HCT116 (cell line): ENCODE results near the gene WTAP. TPM values are rescaled to one million over a fixed set of nuclear protein-coding genes. Genes with fewer than 3 reads are reported as not detected.

Source experiments
- ATAC-seq: fragments of 200-7000 bp; cut with Tn5 transposase; 2 replicates; pipeline ENCODE4 v1.9.1; 2020; ENCODE audit warnings: mild to moderate bottlenecking, moderate library complexity
- BruUV-seq: library from RNA; stranded (reverse); fragments of 400-500 nt; replicated peaks from 2 replicates; lab custom pipeline; 2021; lab: Mats Ljungman, UMichigan
- CTCF ChIA-PET: fragments of 300-600 bp; sonication (Branson Sonifier 250); formaldehyde crosslinking; loops from one replicate; lab custom pipeline; 2021; ENCODE audit warnings: antibody characterized with exemption; lab: Charles Lee
- POLR2A ChIA-PET: fragments of 300-600, 350-600 bp; sonication (Branson Sonifier 250); formaldehyde crosslinking; loops from one replicate; lab custom pipeline; 2021; ENCODE audit warnings: antibody characterized with exemption; lab: Charles Lee
- RAD21 ChIA-PET, 2 experiments: fragments of 300-600 bp; sonication (Branson Sonifier 250); formaldehyde crosslinking; loops; one replicate each; lab custom pipeline; 2023; ENCODE audit warnings: low total read pairs in 2 of 2; ENCODE audit not compliant: uncharacterized antibody in 2 of 2, unreplicated experiment in 2 of 2, low non-redundant PET in 1 of 2; lab: Charles Lee
- DNase-seq: peaks from one replicate; pipeline ENCODE4 v3.0.0-alpha.2; 2010; ENCODE audit warnings: low read depth, low spot score
- H2AFZ ChIP-seq: fragments of 200-600 bp; shearing (Covaris generic), sonication (generic); 2 replicates; pipeline ENCODE4 v1.6.1; 2017; ENCODE audit warnings: low read depth, mixed run types, mixed read lengths, antibody characterized with exemption, low read length; ENCODE audit not compliant: poor library complexity, severe bottlenecking
- H3K27ac ChIP-seq: 2 replicates; pipeline ENCODE4 v1.5.1; 2012; ENCODE audit warnings: low read depth, low read length
- H3K27me3 ChIP-seq: fragments of 200-600 bp; sonication (generic); 2 replicates; pipeline ENCODE4 v1.6.1; 2016; ENCODE audit warnings: mixed run types, low read length, mixed read lengths; ENCODE audit not compliant: insufficient read depth
- H3K36me3 ChIP-seq, 2 experiments: fragments of 200-500 bp in 1 of 2; fragments of 200-600 bp in 1 of 2; sonication (Bioruptor generic) in 1 of 2; sonication (generic) in 1 of 2; 2 replicates each; pipeline versions ENCODE4 v1.5.1 to v1.6.1; 2014 to 2016; ENCODE audit warnings: low read length in 2 of 2, inconsistent platforms in 1 of 2, mixed read lengths in 1 of 2, mixed run types in 1 of 2; ENCODE audit not compliant: insufficient read depth in 2 of 2, control insufficient read depth in 1 of 2
- H3K4me1 ChIP-seq, 2 experiments: fragments of 200-600 bp in 1 of 2; sonication (generic) in 1 of 2; 2 replicates each; pipeline versions ENCODE4 v1.5.1 to v1.6.1; 2012 to 2017; ENCODE audit warnings: low read length in 2 of 2, inconsistent platforms in 1 of 2, mild to moderate bottlenecking in 1 of 2, mixed read lengths in 1 of 2, mixed run types in 1 of 2, moderate library complexity in 1 of 2; ENCODE audit not compliant: insufficient read depth in 2 of 2, control insufficient read depth in 1 of 2
- H3K4me2 ChIP-seq: fragments of 200-600 bp; sonication (generic); 2 replicates; pipeline ENCODE4 v1.6.1; 2017; ENCODE audit warnings: mixed run types, low read length, mixed read lengths
- H3K4me3 ChIP-seq, 2 experiments: fragments of 200-600 bp in 1 of 2; sonication (generic) in 1 of 2; replicated peaks in 1 of 2; 2 replicates each; pipeline ENCODE4 v1.5.1; 2011 to 2016; ENCODE audit warnings: low read length in 2 of 2, control low read depth in 1 of 2, low read depth in 1 of 2, mild to moderate bottlenecking in 1 of 2, mixed read lengths in 1 of 2, mixed run types in 1 of 2
- H3K79me2 ChIP-seq: fragments of 200-600 bp; sonication (generic); 2 replicates; pipeline ENCODE4 v1.6.1; 2017; ENCODE audit warnings: mild to moderate bottlenecking, mixed run types, low read length, moderate library complexity, mixed read lengths; ENCODE audit not compliant: insufficient read depth
- H3K9ac ChIP-seq: fragments of 200-600 bp; sonication (generic); 2 replicates; pipeline ENCODE4 v1.6.1; 2016; ENCODE audit warnings: low read length, mixed read lengths
- H3K9me2 ChIP-seq: fragments of 200-600 bp; sonication (generic), shearing (Covaris generic); 2 replicates; pipeline ENCODE4 v1.6.1; 2017; ENCODE audit warnings: mixed run types, mild to moderate bottlenecking, moderate library complexity; ENCODE audit not compliant: insufficient read depth
- H3K9me3 ChIP-seq, 2 experiments: fragments of 200-500 bp in 1 of 2; fragments of 200-600 bp in 1 of 2; sonication (Bioruptor generic) in 1 of 2; sonication (generic) in 1 of 2; 2 replicates each; pipeline ENCODE4 v1.6.1; 2014 to 2017; ENCODE audit warnings: low read length in 2 of 2, mixed read lengths in 2 of 2, inconsistent platforms in 1 of 2, low read depth in 1 of 2, mild to moderate bottlenecking in 1 of 2, mixed run types in 1 of 2, moderate library complexity in 1 of 2; ENCODE audit not compliant: control insufficient read depth in 1 of 2, insufficient read depth in 1 of 2
- H4K20me1 ChIP-seq: fragments of 200-600 bp; sonication (generic), shearing (Covaris generic); 2 replicates; pipeline ENCODE4 v1.6.1; 2017; ENCODE audit warnings: mixed run types, mild to moderate bottlenecking, moderate library complexity; ENCODE audit not compliant: insufficient read depth
- CEBPB ChIP-seq: IDR thresholded peaks from 2 replicates; pipeline ENCODE4 v1.6.1; 2012; ENCODE audit warnings: low read depth
- JUND ChIP-seq: IDR thresholded peaks from 2 replicates; pipeline ENCODE4 v1.6.1; 2012
- MAX ChIP-seq: IDR thresholded peaks from 2 replicates; pipeline ENCODE4 v1.6.1; 2012
- POLR2A ChIP-seq: IDR thresholded peaks from 2 replicates; pipeline ENCODE4 v1.7.0; 2011; ENCODE audit warnings: borderline replicate concordance; ENCODE audit not compliant: insufficient read depth, insufficient read length; ENCODE audit errors: extremely low read depth
- SIN3A ChIP-seq: IDR thresholded peaks from 2 replicates; pipeline ENCODE4 v1.6.1; 2012; ENCODE audit warnings: low read depth
- YY1 ChIP-seq: IDR thresholded peaks from 2 replicates; pipeline ENCODE4 v1.6.1; 2011; ENCODE audit warnings: low read length, low read depth, moderate library complexity, mild to moderate bottlenecking; ENCODE audit not compliant: insufficient replicate concordance; ENCODE audit errors: extremely low read depth
- ZBTB33 ChIP-seq: IDR thresholded peaks from 2 replicates; pipeline ENCODE4 v1.6.1; 2011; ENCODE audit warnings: mild to moderate bottlenecking, low read length, moderate library complexity; ENCODE audit not compliant: insufficient replicate concordance; ENCODE audit errors: extremely low read depth
- ZFX ChIP-seq: fragments of 450-650 bp; IDR thresholded peaks from 2 replicates; pipeline ENCODE4 v1.6.1; 2017
- ZNF274 ChIP-seq: fragments of 200-500 bp; sonication (Bioruptor generic); IDR thresholded peaks from 2 replicates; pipeline ENCODE4 v1.6.1; 2014; ENCODE audit warnings: mild to moderate bottlenecking, low read depth, low read length, inconsistent platforms
- intact Hi-C: fragments of 100-400 bp; cut with micrococcal nuclease; formaldehyde crosslinking; loops from 2 replicates; pipeline ENCODE4 v1.10.0; 2022
- total RNA-seq: library from RNA; stranded (reverse); gene quantifications from one replicate; pipeline ENCODE4 v1.2.1, GENCODE V29; 2021; ENCODE audit not compliant: unreplicated experiment

Gene WTAP
- total RNA-seq, 1 experiment from 2014 or later = 88.6 TPM

GRCh38 chr6:159691963-159692287, 35.4 kb upstream of the WTAP start:
- ChIA-PET CTCF (interaction anchor here (0.8 to 1.5 kb wide), 3 partner anchors 8 to 160 kb away, joined by 3 read pairs; no protein-coding TSS in a partner anchor), POLR2A (interaction anchor here (0.9 to 1.3 kb wide), 3 partner anchors 12 to 97 kb away, joined by 3 to 4 read pairs (median 3); partner anchors contain the start of genes TCP1 and WTAP), RAD21 (no interaction called here)
- peak overlapping the region; percentile 86 for H3K9ac ChIP-seq
- DNase-seq (no peak), ATAC-seq (no peak)
- H3K27ac ChIP-seq = peak overlapping the region; percentile 79
- peaks cover 5 to 14% of the 10 kb centered on the region in 2 experiments; a peak in 2 of 4 replicates for H3K36me3 ChIP-seq
- no peaks in the 10 kb centered on the region for H3K9me3 ChIP-seq
- no peak overlapping the region for H2AFZ ChIP-seq
- no peaks in the 10 kb centered on the region for H3K9me2 ChIP-seq
- BruUV-seq = no TSS peak
- intact Hi-C loops = loop anchor here (1.0 to 10.0 kb wide), 4 partner anchors 161 to 703 kb away; no protein-coding TSS in a partner anchor
- peak overlapping the region; percentile 88 for H3K4me2 ChIP-seq
- H4K20me1 ChIP-seq = no peaks in the 10 kb centered on the region
- no peaks in the 10 kb centered on the region for H3K27me3 ChIP-seq
- peak overlapping the region; percentile 75 to 86 for H3K4me3 ChIP-seq
- peaks cover 52% of the 10 kb centered on the region for H3K79me2 ChIP-seq
- TF ChIP-seq CEBPB (no peak), ZFX (no peak), YY1 (no peak)
- H3K4me1 ChIP-seq = peaks cover 15 to 26% of the 10 kb centered on the region in 2 experiments

GRCh38 chr6:159692303-159693127, 34.8 kb upstream of the WTAP start:
- CTCF ChIA-PET = interaction anchor here (0.8 to 1.5 kb wide), 3 partner anchors 9 to 171 kb away, joined by 3 read pairs; no protein-coding TSS in a partner anchor
- Histone ChIP-seq H3K9me2 (no peaks in the 10 kb centered on the region), H3K9me3 (no peaks in the 10 kb centered on the region), H3K4me2 (peak overlapping the region; percentile 88), H3K27me3 (no peaks in the 10 kb centered on the region), H3K9ac (peak overlapping the region; percentile 86), H3K79me2 (peaks cover 50% of the 10 kb centered on the region), H3K4me1 (peaks cover 15 to 26% of the 10 kb centered on the region in 2 experiments), H4K20me1 (no peaks in the 10 kb centered on the region), H3K4me3 (peak overlapping the region; percentile 75 to 86), H2AFZ (no peak overlapping the region), H3K27ac (peak overlapping the region; percentile 79), H3K36me3 (peaks cover 5 to 11% of the 10 kb centered on the region in 2 experiments; a peak in 2 of 4 replicates)
- no peak for DNase-seq
- RAD21 ChIA-PET = interaction anchor here in 1 of 2 experiments (0.6 kb wide), 1 partner anchor 202 kb away, joined by 4 read pairs; no protein-coding TSS in a partner anchor
- BruUV-seq = no TSS peak
- intact Hi-C loops = loop anchor here (10.0 kb wide), 1 partner anchor 702 kb away; no protein-coding TSS in a partner anchor
- POLR2A ChIA-PET = interaction anchor here (0.9 to 1.3 kb wide), 2 partner anchors 34 to 97 kb away, joined by 3 to 4 read pairs; partner anchors contain the start of genes TCP1 and WTAP
- peak; percentile 35 for ATAC-seq
- TF ChIP-seq MAX (peak; percentile 37), POLR2A (no peak), JUND (no peak), ZNF274 (no peak), SIN3A (no peak; the same call in 1 of the 2 replicates), YY1 (no peak), ZFX (peak; percentile 87; the same call in 1 of the 2 replicates), ZBTB33 (no peak)
